Measurements from ENCODE around the gene STARD13.

- TF ChIP-seq EGR1 (IDR thresholded peaks at IDR 0.05) = no peak
- TF ChIP-seq, protein P1, sequence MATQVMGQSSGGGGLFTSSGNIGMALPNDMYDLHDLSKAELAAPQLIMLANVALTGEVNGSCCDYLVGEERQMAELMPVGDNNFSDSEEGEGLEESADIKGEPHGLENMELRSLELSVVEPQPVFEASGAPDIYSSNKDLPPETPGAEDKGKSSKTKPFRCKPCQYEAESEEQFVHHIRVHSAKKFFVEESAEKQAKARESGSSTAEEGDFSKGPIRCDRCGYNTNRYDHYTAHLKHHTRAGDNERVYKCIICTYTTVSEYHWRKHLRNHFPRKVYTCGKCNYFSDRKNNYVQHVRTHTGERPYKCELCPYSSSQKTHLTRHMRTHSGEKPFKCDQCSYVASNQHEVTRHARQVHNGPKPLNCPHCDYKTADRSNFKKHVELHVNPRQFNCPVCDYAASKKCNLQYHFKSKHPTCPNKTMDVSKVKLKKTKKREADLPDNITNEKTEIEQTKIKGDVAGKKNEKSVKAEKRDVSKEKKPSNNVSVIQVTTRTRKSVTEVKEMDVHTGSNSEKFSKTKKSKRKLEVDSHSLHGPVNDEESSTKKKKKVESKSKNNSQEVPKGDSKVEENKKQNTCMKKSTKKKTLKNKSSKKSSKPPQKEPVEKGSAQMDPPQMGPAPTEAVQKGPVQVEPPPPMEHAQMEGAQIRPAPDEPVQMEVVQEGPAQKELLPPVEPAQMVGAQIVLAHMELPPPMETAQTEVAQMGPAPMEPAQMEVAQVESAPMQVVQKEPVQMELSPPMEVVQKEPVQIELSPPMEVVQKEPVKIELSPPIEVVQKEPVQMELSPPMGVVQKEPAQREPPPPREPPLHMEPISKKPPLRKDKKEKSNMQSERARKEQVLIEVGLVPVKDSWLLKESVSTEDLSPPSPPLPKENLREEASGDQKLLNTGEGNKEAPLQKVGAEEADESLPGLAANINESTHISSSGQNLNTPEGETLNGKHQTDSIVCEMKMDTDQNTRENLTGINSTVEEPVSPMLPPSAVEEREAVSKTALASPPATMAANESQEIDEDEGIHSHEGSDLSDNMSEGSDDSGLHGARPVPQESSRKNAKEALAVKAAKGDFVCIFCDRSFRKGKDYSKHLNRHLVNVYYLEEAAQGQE (IDR thresholded peaks at IDR 0.05; ENCODE audit: low read depth) = no peak
Observed at GRCh38 chr13:33263484-33263883, 22.1 kb downstream of the STARD13 start.

All from Ishikawa (cell line).